ENCODE data around the gene TMEM140.
"Not testable (repeated sequence)": the region's sequence is repeated elsewhere in the genome, so short reads cannot be mapped to it uniquely, and the experiment has no call there.

- TF ChIP-seq, protein P1, sequence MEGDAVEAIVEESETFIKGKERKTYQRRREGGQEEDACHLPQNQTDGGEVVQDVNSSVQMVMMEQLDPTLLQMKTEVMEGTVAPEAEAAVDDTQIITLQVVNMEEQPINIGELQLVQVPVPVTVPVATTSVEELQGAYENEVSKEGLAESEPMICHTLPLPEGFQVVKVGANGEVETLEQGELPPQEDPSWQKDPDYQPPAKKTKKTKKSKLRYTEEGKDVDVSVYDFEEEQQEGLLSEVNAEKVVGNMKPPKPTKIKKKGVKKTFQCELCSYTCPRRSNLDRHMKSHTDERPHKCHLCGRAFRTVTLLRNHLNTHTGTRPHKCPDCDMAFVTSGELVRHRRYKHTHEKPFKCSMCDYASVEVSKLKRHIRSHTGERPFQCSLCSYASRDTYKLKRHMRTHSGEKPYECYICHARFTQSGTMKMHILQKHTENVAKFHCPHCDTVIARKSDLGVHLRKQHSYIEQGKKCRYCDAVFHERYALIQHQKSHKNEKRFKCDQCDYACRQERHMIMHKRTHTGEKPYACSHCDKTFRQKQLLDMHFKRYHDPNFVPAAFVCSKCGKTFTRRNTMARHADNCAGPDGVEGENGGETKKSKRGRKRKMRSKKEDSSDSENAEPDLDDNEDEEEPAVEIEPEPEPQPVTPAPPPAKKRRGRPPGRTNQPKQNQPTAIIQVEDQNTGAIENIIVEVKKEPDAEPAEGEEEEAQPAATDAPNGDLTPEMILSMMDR (IDR thresholded peaks at IDR 0.05; ENCODE audit: borderline replicate concordance, extremely low read depth, low read length, poor library complexity, severe bottlenecking): not testable (repeated sequence)
- TF ChIP-seq EZH2 (IDR thresholded peaks at IDR 0.05; ENCODE audit: borderline replicate concordance, low read depth, low read length, severe bottlenecking): not testable (repeated sequence)
Measured at GRCh38 chr7:135171581-135172291, 23.9 kb downstream of the TMEM140 start.
